MCF 10A (cell line): ENCODE data around the gene BMPR1A. TPM values are rescaled to one million over a fixed set of nuclear protein-coding genes. Genes with fewer than 3 reads are reported as not detected.

Experiments used
- BruUV-seq: library from RNA; stranded (reverse); fragments of 400-500 nt; replicated peaks from 2 replicates; lab custom pipeline; 2021; lab: Mats Ljungman, UMichigan
- CTCF ChIA-PET: fragments of 300-600 bp; sonication (Branson Sonifier 250); formaldehyde crosslinking; extraction: SDS; loops from one replicate; lab custom pipeline; 2021; ENCODE audit warnings: antibody characterized with exemption, inconsistent platforms; lab: Yijun Ruan, JAX
- POLR2A ChIA-PET: fragments of 300-600, 350-650 bp; sonication (Branson Sonifier 250); formaldehyde crosslinking; extraction: SDS; loops from one replicate; lab custom pipeline; 2020; ENCODE audit warnings: antibody characterized with exemption, inconsistent platforms; lab: Yijun Ruan, JAX
- DNase-seq: peaks from one replicate; pipeline ENCODE4 v3.0.0-alpha.2; 2018; ENCODE audit not compliant: unreplicated experiment
- H3K27ac Mint-ChIP-seq: one replicate; pipeline ENCODE4 v1.8.0; 2022; ENCODE audit warnings: mild to moderate bottlenecking, low read depth, mixed read lengths; ENCODE audit not compliant: unreplicated experiment
- H3K27me3 Mint-ChIP-seq: one replicate; pipeline ENCODE4 v1.8.0; 2022; ENCODE audit warnings: mixed read lengths; ENCODE audit not compliant: insufficient read depth, unreplicated experiment
- H3K36me3 Mint-ChIP-seq: one replicate; pipeline ENCODE4 v1.8.0; 2022; ENCODE audit warnings: mild to moderate bottlenecking, moderate library complexity, mixed read lengths; ENCODE audit not compliant: insufficient read depth, unreplicated experiment
- H3K4me1 Mint-ChIP-seq: one replicate; pipeline ENCODE4 v1.8.0; 2022; ENCODE audit warnings: mixed read lengths; ENCODE audit not compliant: insufficient read depth, unreplicated experiment
- H3K4me3 Mint-ChIP-seq: one replicate; pipeline ENCODE4 v1.8.0; 2022; ENCODE audit warnings: mild to moderate bottlenecking, moderate library complexity, mixed read lengths; ENCODE audit not compliant: unreplicated experiment
- H3K9me3 Mint-ChIP-seq: one replicate; pipeline ENCODE4 v1.8.0; 2022; ENCODE audit warnings: mixed read lengths; ENCODE audit not compliant: unreplicated experiment
- CTCF ChIP-seq: fragments of 200-600 bp; IDR thresholded peaks from one replicate; pipeline ENCODE4 v1.8.0; 2022; ENCODE audit warnings: antibody characterized with exemption, mild to moderate bottlenecking; ENCODE audit not compliant: unreplicated experiment
- intact Hi-C: fragments of 100-400 bp; cut with micrococcal nuclease; formaldehyde crosslinking; loops from 2 replicates; pipeline ENCODE4 v1.14.1; 2022
- total RNA-seq: library from RNA; stranded (reverse); gene quantifications from 2 replicates; pipeline ENCODE4 v1.2.3, GENCODE V29; 2022

The BMPR1A gene
- total RNA-seq, 1 experiment from 2014 or later = 27.3 TPM

- intact Hi-C loops = no loop called here
- Mint-ChIP-seq H3K9me3 (no peaks in the 10 kb centered on the region), H3K27ac (no peak overlapping the region), H3K4me1 (peaks cover 24% of the 10 kb centered on the region), H3K4me3 (no peak overlapping the region), H3K36me3 (no peaks in the 10 kb centered on the region), H3K27me3 (no peaks in the 10 kb centered on the region)
- no peak for TF ChIP-seq CTCF
- BruUV-seq = no TSS peak
- no peak for DNase-seq
- ChIA-PET POLR2A (interaction anchor here (0.5 kb wide), 1 partner anchor 25 kb away, joined by 3 read pairs; no protein-coding TSS in a partner anchor), CTCF (interaction anchor here (5.2 kb wide), 1 partner anchor 24 kb away, joined by 66 read pairs; no protein-coding TSS in a partner anchor)
Observed at GRCh38 chr10:86964061-86964846, 207.8 kb downstream of the BMPR1A start.

- Mint-ChIP-seq H3K4me1 (peaks cover 26% of the 10 kb centered on the region), H3K9me3 (no peaks in the 10 kb centered on the region), H3K4me3 (no peak overlapping the region), H3K27me3 (no peaks in the 10 kb centered on the region), H3K36me3 (no peaks in the 10 kb centered on the region), H3K27ac (no peak overlapping the region)
- CTCF ChIA-PET = interaction anchor here (5.2 kb wide), 1 partner anchor 25 kb away, joined by 66 read pairs; no protein-coding TSS in a partner anchor
- intact Hi-C loops = loop anchor here (5.0 kb wide), 1 partner anchor 72 kb away; no protein-coding TSS in a partner anchor
- TF ChIP-seq CTCF = no peak
- DNase-seq = no peak
- no TSS peak for BruUV-seq
- POLR2A ChIA-PET = no interaction called here
Observed at GRCh38 chr10:86964847-86965190, 208.4 kb downstream of the BMPR1A start.

- ChIA-PET CTCF (interaction anchor here (0.6 to 5.2 kb wide), 10 partner anchors 8 to 817 kb away, joined by 3 to 66 read pairs (median 4); partner anchors contain the start of genes MMRN2 and SNCG), POLR2A (interaction anchor here (0.6 to 5.7 kb wide), 7 partner anchors 8 to 158 kb away, joined by 3 to 98 read pairs (median 3); partner anchors contain the start of genes GLUD1, MMRN2, SHLD2 and SNCG)
- Mint-ChIP-seq H3K27me3 (no peaks in the 10 kb centered on the region), H3K4me1 (peaks cover 36% of the 10 kb centered on the region), H3K9me3 (no peaks in the 10 kb centered on the region), H3K27ac (no peak overlapping the region), H3K4me3 (no peak overlapping the region), H3K36me3 (no peaks in the 10 kb centered on the region)
- no peak for TF ChIP-seq CTCF
- BruUV-seq = no TSS peak
- DNase-seq = no peak
- intact Hi-C loops = loop anchor here (1.0 to 5.0 kb wide), 3 partner anchors 27 to 278 kb away; no protein-coding TSS in a partner anchor
Observed at GRCh38 chr10:86965986-86966654, 209.7 kb downstream of the BMPR1A start.
